Measurements from ENCODE around the gene CTIF. TPM values are rescaled to one million over a fixed set of nuclear protein-coding genes. Genes with fewer than 3 reads are reported as not detected.

CTIF gene
- polyA plus RNA-seq, 1 experiment = 40.2 TPM

GRCh38 chr18:48723016-48723415, 184.2 kb downstream of the CTIF start:
- TF ChIP-seq CTCF (IDR thresholded peaks at IDR 0.05; ENCODE audit: low read depth, low read length) = no peak

GRCh38 chr18:48723837-48724236, 185.0 kb downstream of the CTIF start:
- TF ChIP-seq CTCF (IDR thresholded peaks at IDR 0.05; ENCODE audit: low read depth, low read length) = no peak
- Histone ChIP-seq H3K27me3 (ENCODE audit: control insufficient read depth, insufficient read depth, low read length) (no peaks in the 10 kb centered on the region), H3K4me3 (ENCODE audit: low read depth, low read length) (no peak overlapping the region), H3K9me3 (ENCODE audit: control insufficient read depth, insufficient read depth, low read length) (peaks cover 32% of the 10 kb centered on the region), H3K27ac (ENCODE audit: low read depth, low read length) (no peak overlapping the region)
- CTCF ChIA-PET = no interaction called here
- DNase-seq (ENCODE audit: low read depth, low spot score) = no peak
- POLR2A ChIA-PET = no interaction called here

More at GRCh38 chr18:48723016-48723415, 184.2 kb downstream of the CTIF start:
- Histone ChIP-seq H3K4me3 (ENCODE audit: low read depth, low read length) (no peak overlapping the region), H3K27ac (ENCODE audit: low read depth, low read length) (no peak overlapping the region), H3K9me3 (ENCODE audit: control insufficient read depth, insufficient read depth, low read length) (peaks cover 27% of the 10 kb centered on the region), H3K27me3 (ENCODE audit: control insufficient read depth, insufficient read depth, low read length) (no peaks in the 10 kb centered on the region)
- ChIA-PET CTCF (no interaction called here), POLR2A (interaction anchor here (0.6 kb wide), 1 partner anchor 9 kb away, joined by 3 read pairs; no protein-coding TSS in a partner anchor)
- no peak for DNase-seq (ENCODE audit: low read depth, low spot score)

GRCh38 chr18:48724442-48724841, 185.6 kb downstream of the CTIF start:
- TF ChIP-seq CTCF (IDR thresholded peaks at IDR 0.05; ENCODE audit: low read depth, low read length) = no peak
- Histone ChIP-seq H3K27me3 (ENCODE audit: control insufficient read depth, insufficient read depth, low read length) (no peaks in the 10 kb centered on the region), H3K4me3 (ENCODE audit: low read depth, low read length) (no peak overlapping the region), H3K27ac (ENCODE audit: low read depth, low read length) (no peak overlapping the region), H3K9me3 (ENCODE audit: control insufficient read depth, insufficient read depth, low read length) (peaks cover 32% of the 10 kb centered on the region)
- DNase-seq (ENCODE audit: low read depth, low spot score) = no peak
- ChIA-PET CTCF (no interaction called here), POLR2A (no interaction called here)

GRCh38 chr18:48724939-48725338, 186.1 kb downstream of the CTIF start:
- H3K4me3 ChIP-seq (ENCODE audit: low read depth, low read length) = no peak overlapping the region
- peaks cover 32% of the 10 kb centered on the region for H3K9me3 ChIP-seq (ENCODE audit: control insufficient read depth, insufficient read depth, low read length)
- no peak overlapping the region for H3K27ac ChIP-seq (ENCODE audit: low read depth, low read length)
- DNase-seq (ENCODE audit: low read depth, low spot score) = no peak
- TF ChIP-seq CTCF (IDR thresholded peaks at IDR 0.05; ENCODE audit: low read depth, low read length) = no peak
- ChIA-PET CTCF (no interaction called here), POLR2A (no interaction called here)
- no peaks in the 10 kb centered on the region for H3K27me3 ChIP-seq (ENCODE audit: control insufficient read depth, insufficient read depth, low read length)

- TF ChIP-seq CTCF (IDR thresholded peaks at IDR 0.05; ENCODE audit: low read depth, low read length) = no peak
- no peak for DNase-seq (ENCODE audit: low read depth, low spot score)
- Histone ChIP-seq H3K9me3 (ENCODE audit: control insufficient read depth, insufficient read depth, low read length) (peaks cover 32% of the 10 kb centered on the region), H3K4me3 (ENCODE audit: low read depth, low read length) (no peak overlapping the region), H3K27ac (ENCODE audit: low read depth, low read length) (no peak overlapping the region), H3K27me3 (ENCODE audit: control insufficient read depth, insufficient read depth, low read length) (no peaks in the 10 kb centered on the region)
- CTCF ChIA-PET = interaction anchor here (0.5 kb wide), 1 partner anchor 15 kb away, joined by 4 read pairs; no protein-coding TSS in a partner anchor
- POLR2A ChIA-PET = no interaction called here
These were observed 186.7 kb downstream of the CTIF start for GRCh38 chr18:48725562-48725961.

All from AG04450 (cell line).